Hematopoietic multipotent progenitor cell (in vitro differentiated cells): ENCODE results near the gene IFITM10. TPM values are rescaled to one million over a fixed set of nuclear protein-coding genes. Genes with fewer than 3 reads are reported as not detected.
"Not testable (repeated sequence)": the region's sequence is repeated elsewhere in the genome, so short reads cannot be mapped to it uniquely, and the experiment has no call there.

Source experiments
- DNase-seq, 3 donors: peaks; one replicate each; pipeline ENCODE4 v3.0.0-alpha.2; 2011 to 2015; ENCODE audit warnings: low read depth in 2 of 3, low spot score in 2 of 3
- total RNA-seq: library from RNA; depleted of rRNA; stranded (reverse); fragments of >200 nt; gene quantifications from one replicate; pipeline ENCODE4 v1.2.3, GENCODE V29; 2012

The IFITM10 gene
- total RNA-seq, 1 donor = 1.1 TPM

- DNase-seq = no peak
Observed at GRCh38 chr11:1778141-1778911, 27.9 kb upstream of the IFITM10 start.

DNA sequence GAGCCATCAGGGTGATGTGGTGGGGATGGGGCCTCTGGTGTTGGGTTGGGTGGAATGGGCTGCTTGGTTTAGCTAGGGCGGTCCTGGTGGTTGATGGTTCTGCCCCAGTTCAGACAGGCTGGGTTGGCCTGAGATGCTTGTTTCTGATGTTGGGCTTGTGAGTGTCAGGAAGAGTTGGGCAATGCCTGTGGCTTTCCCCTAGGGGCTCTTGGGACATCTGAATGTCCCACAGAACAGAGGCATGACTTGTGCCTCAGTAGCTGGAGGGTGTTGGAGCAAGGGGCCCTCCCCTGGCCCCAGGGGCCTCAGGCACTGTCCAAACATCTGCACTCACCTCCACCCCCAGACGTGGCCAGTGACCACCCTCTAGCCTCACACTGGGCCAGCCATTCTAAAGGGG lies 27.3 kb upstream of the IFITM10 start:
- DNase-seq = no peak

GRCh38 chr11:1776944-1777715 lies 26.7 kb upstream of the IFITM10 start:
- DNase-seq = no peak

- no peak for DNase-seq
Observed at GRCh38 chr11:1776331-1776851, 26.0 kb upstream of the IFITM10 start.

DNA sequence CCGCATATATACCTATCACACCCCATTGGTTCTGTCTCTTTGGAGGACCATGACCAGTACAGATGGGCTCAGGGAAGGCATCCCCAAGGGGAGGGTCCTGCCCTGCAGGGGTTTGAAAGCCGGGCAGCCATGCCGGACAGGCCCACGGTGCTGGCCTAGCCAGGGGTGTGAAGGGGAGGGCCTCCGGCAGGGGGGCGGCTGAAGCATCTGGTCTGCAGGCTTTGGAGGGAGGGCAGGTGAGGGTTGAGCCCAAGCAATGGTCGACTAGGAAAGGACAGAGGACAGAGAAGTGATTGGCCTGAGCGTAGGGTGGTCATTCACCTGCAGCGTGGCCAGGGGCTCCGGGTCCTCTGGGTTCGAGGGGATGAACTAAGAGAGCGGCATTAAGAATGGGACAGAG lies 24.5 kb upstream of the IFITM10 start:
- DNase-seq = no peak

- no peak for DNase-seq
Observed at GRCh38 chr11:1773994-1774550, 23.7 kb upstream of the IFITM10 start.

GRCh38 chr11:1773131-1773993 lies 23.0 kb upstream of the IFITM10 start:
- DNase-seq = no peak

DNA sequence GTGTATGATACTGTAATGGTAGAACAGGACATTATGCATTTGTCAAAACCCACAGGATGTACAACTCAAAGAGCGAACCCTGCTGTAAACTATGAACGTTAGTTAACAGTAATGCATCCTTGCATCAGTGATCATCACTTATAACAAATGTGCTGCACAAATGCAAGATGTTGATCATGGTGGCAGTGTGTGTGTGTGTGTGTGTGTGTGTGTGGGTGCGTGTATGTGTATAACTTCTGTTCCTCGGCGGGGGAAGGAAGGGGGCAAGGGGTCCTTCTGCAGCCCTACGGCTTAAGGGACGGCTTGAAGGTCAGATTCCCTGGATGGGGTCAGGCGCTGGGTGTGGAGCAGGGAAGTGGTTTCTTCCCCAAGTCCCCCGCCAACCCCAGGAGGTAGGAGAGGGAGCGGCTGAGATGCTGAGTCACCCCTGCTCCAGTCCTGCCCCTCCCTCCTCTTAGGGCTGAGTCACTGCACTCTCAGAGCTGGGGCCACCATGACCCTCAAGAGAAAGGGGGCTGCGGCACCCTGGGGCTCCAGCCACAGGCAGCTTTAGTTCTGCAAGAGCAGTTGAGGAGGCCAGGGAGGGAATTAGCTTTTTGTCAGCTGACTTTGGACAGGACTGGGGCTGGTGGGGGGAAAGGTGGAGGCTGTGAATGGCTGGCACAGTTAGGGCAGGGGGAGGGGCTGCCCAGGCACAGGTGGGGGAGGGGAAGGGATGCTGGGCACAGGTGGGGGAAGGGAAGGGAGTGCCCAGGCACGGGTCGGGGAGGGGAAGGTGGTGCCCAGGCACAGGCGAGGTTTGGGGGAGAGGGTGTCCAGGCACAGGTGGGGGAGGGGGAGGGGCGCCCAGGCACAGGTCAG lies 22.1 kb upstream of the IFITM10 start:
- peak in 2 of 3 donors; percentile 92 to 94 for DNase-seq

- DNase-seq = no peak
Observed at GRCh38 chr11:1771700-1772099, 21.3 kb upstream of the IFITM10 start.

GRCh38 chr11:1771273-1771672 lies 20.9 kb upstream of the IFITM10 start:
- DNase-seq = no peak

- DNase-seq = no peak
Observed at GRCh38 chr11:1770528-1770927, 20.1 kb upstream of the IFITM10 start.

GRCh38 chr11:1770061-1770460 lies 19.7 kb upstream of the IFITM10 start:
- DNase-seq = no peak

- not testable (repeated sequence) for DNase-seq
Observed at GRCh38 chr11:1769304-1769936, 19.0 kb upstream of the IFITM10 start.

DNA sequence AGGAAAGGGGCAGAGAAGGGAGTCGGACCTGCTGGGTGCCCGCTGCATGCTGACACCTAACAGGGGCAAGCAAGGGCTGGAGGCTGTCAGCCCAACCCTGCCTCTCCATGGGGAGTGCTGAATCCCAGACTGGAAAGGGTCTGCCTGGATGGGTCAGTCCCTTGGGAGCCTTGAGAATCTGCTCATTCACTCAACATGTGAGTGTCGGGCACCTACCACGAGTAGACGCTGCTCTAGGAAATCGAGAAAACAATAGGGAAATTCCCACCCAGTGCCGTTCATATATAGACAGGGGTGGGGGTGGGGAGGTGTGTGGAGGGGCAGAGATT lies 17.7 kb upstream of the IFITM10 start:
- no peak for DNase-seq

GRCh38 chr11:1767399-1768140 lies 17.2 kb upstream of the IFITM10 start:
- no peak for DNase-seq

DNA sequence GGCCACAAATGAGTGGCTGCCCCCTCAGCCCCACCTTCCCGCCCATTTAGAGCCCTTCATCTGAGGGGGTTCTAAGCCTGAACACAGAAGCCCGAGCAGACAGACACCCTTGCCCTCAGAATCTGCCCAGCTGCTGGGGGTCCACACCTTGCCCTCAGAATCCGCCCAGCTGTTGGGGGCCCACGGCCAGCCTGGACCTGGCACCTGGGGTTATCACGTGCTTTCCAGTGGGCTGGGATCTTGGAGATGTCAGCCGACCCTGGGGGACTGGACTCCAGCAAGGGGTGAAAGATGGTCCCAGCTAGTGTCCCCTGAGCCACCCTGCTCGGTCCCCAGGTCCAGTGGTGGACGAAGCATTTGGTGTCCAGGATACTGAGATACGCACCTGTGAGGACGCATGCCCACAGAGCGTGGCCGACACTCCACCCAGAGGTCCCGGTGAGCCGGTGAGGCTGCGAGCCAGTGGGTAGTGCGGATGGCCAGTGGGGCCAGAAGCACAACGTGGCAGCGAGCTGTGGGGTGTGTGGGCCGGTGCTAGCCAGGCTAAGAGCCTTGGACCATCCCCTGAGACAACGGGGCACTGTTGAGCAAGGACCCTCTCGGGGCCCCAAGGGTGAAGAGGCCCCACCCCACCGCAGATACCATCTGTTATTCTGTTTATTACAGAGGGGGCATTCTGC lies 16.5 kb upstream of the IFITM10 start:
- DNase-seq = no peak

GRCh38 chr11:1765871-1766718 lies 15.7 kb upstream of the IFITM10 start:
- DNase-seq = no peak
